Lower lobe of right lung (tissue), 2 donors: ENCODE measurements around the gene PIEZO2. TPM values are rescaled to one million over a fixed set of nuclear protein-coding genes. Genes with fewer than 3 reads are reported as not detected.

Source experiments
- ATAC-seq, 2 donors: fragments of 200-7000 bp; cut with Tn5 transposase; one replicate each; pipeline ENCODE4 v1.9.1; 2020 to 2022; ENCODE audit warnings: mild to moderate bottlenecking in 2 of 2, moderate library complexity in 2 of 2
- DNase-seq: peaks from one replicate; pipeline ENCODE4 v3.0.0-alpha.2; 2020
- H3K27ac ChIP-seq: fragments of 200-600 bp; one replicate; pipeline ENCODE4 v1.8.0; 2022
- H3K27me3 ChIP-seq: fragments of 200-600 bp; one replicate; pipeline ENCODE4 v1.8.0; 2022; ENCODE audit warnings: low read depth
- H3K36me3 ChIP-seq: fragments of 200-600 bp; one replicate; pipeline ENCODE4 v1.8.0; 2022; ENCODE audit warnings: mild to moderate bottlenecking
- H3K4me1 ChIP-seq: fragments of 200-600 bp; one replicate; pipeline ENCODE4 v1.8.0; 2022
- H3K4me3 ChIP-seq: fragments of 200-600 bp; one replicate; pipeline ENCODE4 v1.8.0; 2022; ENCODE audit warnings: mild to moderate bottlenecking
- H3K9me3 ChIP-seq: fragments of 200-600 bp; one replicate; pipeline ENCODE4 v1.8.0; 2022
- intact Hi-C: fragments of 100-400 bp; cut with DNase I; formaldehyde crosslinking; loops from one replicate; pipeline ENCODE4 v1.11.0; 2022
- total RNA-seq: library from RNA; stranded (reverse); fragmentation: NEBNext Ultra II Directional; extraction: Animal tissue kit (Norgen Biotek cat#: 25700); gene quantifications from one replicate; pipeline ENCODE4 v1.2.1, GENCODE V29; 2021
- TF ChIP-seq, protein P1 (sequence below): fragments of 200-600 bp; IDR thresholded peaks from one replicate; pipeline ENCODE4 v1.8.0; 2022; ENCODE audit warnings: antibody characterized with exemption, mild to moderate bottlenecking
- donor health status: DM: no; HTN: yes; CAD: no; lungs with severe emphysema.

PIEZO2 gene
- total RNA-seq, 1 donor from 2014 or later = 11.1 TPM

DNA sequence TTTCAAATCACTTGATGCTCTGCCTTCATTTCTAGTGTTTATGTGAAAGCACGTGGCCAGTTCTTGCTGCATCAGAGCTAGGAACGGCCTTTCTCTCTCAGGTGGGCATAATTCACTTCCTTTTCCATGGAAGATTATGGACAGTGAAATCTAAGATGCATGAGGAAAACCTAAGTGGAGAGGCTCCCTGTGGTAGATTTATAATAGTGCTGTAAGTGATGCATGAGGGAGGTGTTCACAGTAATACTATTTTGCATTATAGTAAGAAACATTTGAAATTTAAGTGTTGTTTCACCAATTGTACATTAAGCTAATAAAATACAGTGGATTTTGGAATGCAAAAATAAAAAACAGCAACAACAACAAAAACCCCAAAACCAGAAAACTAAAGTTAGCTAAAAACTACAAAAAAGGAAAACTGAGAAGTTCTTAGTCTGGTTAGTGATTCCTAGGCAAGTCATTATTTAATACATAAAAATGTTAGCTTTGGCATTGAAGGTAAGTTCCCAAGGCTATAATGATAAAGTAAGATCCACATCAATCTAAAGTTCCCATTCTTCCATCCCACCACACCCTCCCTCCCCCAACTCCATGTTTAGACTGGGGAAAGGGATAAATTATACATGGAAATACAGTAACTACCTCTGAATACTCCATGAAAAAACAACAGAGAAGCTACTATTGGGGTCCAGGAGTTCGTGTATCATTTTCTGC, 469.7 kb downstream of the PIEZO2 start:
- intact Hi-C loops = no loop called here
- no peak overlapping the region for H3K27ac ChIP-seq
- H3K4me1 ChIP-seq = no peaks in the 10 kb centered on the region
- TF ChIP-seq, protein P1, sequence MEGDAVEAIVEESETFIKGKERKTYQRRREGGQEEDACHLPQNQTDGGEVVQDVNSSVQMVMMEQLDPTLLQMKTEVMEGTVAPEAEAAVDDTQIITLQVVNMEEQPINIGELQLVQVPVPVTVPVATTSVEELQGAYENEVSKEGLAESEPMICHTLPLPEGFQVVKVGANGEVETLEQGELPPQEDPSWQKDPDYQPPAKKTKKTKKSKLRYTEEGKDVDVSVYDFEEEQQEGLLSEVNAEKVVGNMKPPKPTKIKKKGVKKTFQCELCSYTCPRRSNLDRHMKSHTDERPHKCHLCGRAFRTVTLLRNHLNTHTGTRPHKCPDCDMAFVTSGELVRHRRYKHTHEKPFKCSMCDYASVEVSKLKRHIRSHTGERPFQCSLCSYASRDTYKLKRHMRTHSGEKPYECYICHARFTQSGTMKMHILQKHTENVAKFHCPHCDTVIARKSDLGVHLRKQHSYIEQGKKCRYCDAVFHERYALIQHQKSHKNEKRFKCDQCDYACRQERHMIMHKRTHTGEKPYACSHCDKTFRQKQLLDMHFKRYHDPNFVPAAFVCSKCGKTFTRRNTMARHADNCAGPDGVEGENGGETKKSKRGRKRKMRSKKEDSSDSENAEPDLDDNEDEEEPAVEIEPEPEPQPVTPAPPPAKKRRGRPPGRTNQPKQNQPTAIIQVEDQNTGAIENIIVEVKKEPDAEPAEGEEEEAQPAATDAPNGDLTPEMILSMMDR = no peak
- no peaks in the 10 kb centered on the region for H3K36me3 ChIP-seq
- ATAC-seq (no peak), DNase-seq (no peak)
- no peaks in the 10 kb centered on the region for H3K9me3 ChIP-seq
- no peaks in the 10 kb centered on the region for H3K27me3 ChIP-seq
- no peak overlapping the region for H3K4me3 ChIP-seq

- Histone ChIP-seq H3K4me1 (no peaks in the 10 kb centered on the region), H3K27me3 (no peaks in the 10 kb centered on the region), H3K4me3 (no peak overlapping the region), H3K27ac (no peak overlapping the region), H3K36me3 (no peaks in the 10 kb centered on the region), H3K9me3 (no peaks in the 10 kb centered on the region)
- intact Hi-C loops = no loop called here
- DNase-seq = no peak
- no peak for ATAC-seq
- TF ChIP-seq, protein P1 = no peak
These were observed 477.9 kb downstream of the PIEZO2 start for GRCh38 chr18:10671441-10671840.

- H3K4me3 ChIP-seq = no peak overlapping the region
- H3K27ac ChIP-seq = no peak overlapping the region
- intact Hi-C loops = no loop called here
- no peaks in the 10 kb centered on the region for H3K36me3 ChIP-seq
- DNase-seq (no peak), ATAC-seq (no peak)
- H3K4me1 ChIP-seq = no peaks in the 10 kb centered on the region
- H3K9me3 ChIP-seq = no peaks in the 10 kb centered on the region
- TF ChIP-seq, protein P1 = no peak
- no peaks in the 10 kb centered on the region for H3K27me3 ChIP-seq
These were observed 478.5 kb downstream of the PIEZO2 start for GRCh38 chr18:10670856-10671255.

DNA sequence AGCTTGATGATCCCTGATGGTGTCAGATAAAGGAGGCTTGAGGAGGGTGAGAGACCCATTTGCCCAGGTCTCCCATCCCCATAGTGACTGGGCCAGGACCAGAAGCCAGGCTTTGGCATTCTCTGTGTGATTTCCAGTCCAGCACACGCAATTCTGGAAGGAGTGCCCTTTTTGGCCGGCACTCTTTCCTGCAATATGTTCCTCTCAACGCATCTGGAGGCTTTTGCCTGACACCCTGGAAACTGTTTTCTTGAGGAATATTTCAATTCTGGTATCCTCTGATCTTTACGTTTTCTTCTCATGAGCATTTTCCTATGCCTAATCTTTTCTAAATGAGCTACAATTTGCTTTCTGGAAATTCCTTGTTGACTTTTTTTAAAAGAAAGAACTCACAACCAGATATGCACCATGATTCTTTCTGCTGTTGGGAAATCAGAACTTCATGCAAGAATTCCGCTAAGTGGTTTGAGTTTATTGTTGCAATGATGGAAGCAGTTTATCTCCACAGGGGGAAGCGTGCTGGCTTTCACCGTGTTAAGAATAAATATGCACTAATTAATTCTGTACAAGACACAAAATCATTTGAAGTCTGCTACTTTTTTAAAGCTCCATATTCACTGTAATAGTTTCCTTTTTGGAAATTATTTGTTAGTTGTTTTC, 479.8 kb downstream of the PIEZO2 start:
- Histone ChIP-seq H3K27ac (no peak overlapping the region), H3K4me3 (no peak overlapping the region), H3K27me3 (no peaks in the 10 kb centered on the region), H3K9me3 (no peaks in the 10 kb centered on the region), H3K36me3 (no peaks in the 10 kb centered on the region), H3K4me1 (no peaks in the 10 kb centered on the region)
- DNase-seq (no peak), ATAC-seq (no peak)
- TF ChIP-seq, protein P1 = no peak
- intact Hi-C loops = no loop called here

DNA sequence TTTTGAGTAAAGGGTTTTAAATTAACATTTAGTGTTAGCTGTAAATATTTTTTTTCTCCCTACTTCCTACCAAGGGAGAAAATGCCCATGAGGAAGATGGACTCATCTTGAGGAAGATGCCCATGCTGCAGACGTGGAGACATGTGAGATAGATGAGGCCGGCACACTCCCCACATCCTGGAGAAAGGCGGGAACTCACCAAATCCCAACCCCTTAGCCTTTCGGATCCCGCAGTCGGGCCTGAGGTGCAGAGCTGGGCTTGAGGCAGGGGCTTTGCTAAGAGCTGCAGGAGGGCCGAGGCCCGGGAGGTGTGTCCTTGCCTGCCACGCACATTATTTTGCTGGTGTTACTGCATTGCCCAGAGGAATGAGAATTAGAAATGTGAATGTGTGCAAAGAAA, 485.6 kb downstream of the PIEZO2 start:
- no peaks in the 10 kb centered on the region for H3K36me3 ChIP-seq
- no peak for ATAC-seq
- TF ChIP-seq, protein P1 = no peak
- H3K27me3 ChIP-seq = no peaks in the 10 kb centered on the region
- H3K4me1 ChIP-seq = no peaks in the 10 kb centered on the region
- H3K4me3 ChIP-seq = no peak overlapping the region
- H3K9me3 ChIP-seq = no peaks in the 10 kb centered on the region
- DNase-seq = no peak
- no peak overlapping the region for H3K27ac ChIP-seq
- intact Hi-C loops = no loop called here
